Activated T-cell treated with anti-CD3 and anti-CD28 coated beads for 24 hours (primary cell): ENCODE measurements around the gene ZNF138.
"Not testable (repeated sequence)": the region's sequence is repeated elsewhere in the genome, so short reads cannot be mapped to it uniquely, and the experiment has no call there.

ENCODE experiments used
- DNase-seq: peaks from one replicate; pipeline ENCODE4 v3.0.0-alpha.2; 2020; ENCODE audit warnings: low read depth

ZNF138 gene

DNA sequence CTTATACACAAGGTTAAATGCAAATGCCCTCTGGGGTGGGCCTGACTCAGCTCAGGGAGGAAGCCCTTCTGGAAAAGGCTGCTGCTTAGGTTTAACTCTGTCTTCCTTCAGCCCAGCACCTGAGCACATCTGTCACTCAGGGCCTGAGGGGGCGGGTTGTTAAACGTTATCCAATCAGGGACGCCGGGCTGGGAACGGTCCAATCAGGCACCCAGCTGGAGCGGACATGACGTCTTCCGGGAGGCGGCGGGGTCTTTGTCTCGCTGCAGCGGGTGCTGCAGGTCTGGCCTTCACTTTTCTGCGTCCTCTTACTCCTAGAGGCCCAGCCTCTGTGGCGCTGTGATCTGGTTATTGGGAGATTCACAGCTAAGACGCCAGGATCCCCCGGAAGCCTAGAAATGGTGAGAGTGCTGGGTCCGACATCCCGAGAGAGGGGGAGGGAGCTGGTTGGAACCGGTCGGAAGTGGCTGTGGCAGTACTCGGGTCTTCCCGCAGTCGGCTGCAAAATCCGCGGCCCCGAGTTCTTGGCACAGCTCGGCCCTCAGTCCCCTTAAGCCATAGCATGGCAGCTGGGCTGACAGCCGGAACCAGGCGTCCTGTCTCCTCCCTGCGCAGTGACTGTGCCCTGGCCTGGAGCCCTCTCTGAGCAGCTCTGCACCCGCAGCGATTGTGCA is at the start of gene ZNF138:
Gene ZNF138 (plus strand): TSS at position 258 of the 674 bp plus-strand sequence. CDS start 141 bp downstream, at position 399.
- DNase-seq = peak; percentile 91

DNA sequence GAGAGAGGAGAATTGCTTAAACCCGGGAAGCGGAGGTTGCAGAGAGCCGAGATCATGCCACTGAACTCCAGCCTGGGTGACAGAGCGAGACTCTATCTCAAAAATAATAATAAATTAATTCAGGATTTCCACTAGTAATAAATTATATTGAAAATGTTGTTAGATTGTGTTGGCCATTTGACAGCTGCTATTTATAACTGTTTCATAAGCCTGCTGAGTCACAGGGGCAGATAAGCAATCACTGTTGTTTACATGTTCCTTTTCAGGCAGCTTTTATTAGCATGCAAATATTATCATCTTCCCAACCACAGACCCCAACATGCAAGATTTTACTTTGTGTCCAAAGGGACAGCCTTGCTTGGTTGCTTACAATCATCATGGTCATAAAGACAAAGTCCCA is 49.5 kb upstream of the ZNF138 start:
- DNase-seq = no peak

DNA sequence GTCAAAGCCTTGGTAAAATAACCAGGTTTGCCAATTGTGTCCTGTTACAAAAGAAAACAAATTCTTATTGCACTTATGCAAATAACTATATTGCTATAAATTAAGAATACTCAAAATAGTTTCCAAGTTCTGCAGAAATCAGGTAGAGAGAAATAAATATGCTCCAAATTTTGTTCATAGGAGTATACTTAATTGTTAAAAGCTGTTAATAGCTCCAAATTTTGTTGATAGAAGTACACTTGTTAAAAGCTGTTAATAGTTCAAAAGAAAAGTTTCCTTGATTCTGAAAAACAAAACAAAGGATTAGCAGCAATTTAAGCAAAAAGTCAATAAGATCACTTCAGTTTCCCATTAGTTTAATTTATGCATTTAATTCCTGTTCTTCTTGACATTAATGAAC is 46.4 kb upstream of the ZNF138 start:
- DNase-seq = no peak

DNA sequence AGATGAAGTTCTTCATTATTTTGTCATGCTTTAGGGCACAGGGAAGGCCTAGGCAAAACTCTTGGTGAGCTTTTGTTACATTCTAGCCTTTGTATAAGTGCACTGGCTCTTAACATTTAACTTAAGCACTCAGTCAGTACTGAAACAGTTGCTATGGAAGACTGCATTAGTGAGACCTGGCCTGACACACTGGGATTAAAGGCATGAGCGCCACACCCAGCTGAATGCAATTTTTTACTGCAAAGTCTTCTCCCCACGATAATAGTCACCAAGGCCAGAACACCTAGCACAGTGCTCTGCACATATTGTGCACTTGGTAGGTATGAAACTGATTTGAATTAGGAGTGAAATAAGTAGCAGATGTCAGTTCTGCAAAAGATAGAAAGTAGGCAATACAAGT is 41.2 kb upstream of the ZNF138 start:
- DNase-seq = no peak

DNA sequence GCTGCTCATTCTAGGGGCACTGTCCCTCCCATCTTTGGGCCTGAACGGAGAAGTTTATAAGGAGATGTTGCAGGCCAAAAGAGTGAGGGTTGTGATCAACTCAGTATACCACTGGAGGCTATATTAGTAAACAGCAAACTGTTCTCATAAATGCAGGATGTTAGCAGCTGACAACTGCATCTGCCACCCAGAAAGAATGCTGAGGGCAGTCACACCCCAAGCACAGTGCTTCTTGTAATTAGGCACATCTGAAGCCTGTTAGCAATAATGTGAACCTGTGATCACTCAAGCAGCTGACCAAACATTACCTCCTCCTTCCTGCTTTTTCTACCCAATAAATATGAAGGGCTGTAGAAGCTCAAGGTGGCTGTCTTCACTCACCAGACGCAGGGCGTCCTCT is 38.4 kb upstream of the ZNF138 start:
- no peak for DNase-seq

DNA sequence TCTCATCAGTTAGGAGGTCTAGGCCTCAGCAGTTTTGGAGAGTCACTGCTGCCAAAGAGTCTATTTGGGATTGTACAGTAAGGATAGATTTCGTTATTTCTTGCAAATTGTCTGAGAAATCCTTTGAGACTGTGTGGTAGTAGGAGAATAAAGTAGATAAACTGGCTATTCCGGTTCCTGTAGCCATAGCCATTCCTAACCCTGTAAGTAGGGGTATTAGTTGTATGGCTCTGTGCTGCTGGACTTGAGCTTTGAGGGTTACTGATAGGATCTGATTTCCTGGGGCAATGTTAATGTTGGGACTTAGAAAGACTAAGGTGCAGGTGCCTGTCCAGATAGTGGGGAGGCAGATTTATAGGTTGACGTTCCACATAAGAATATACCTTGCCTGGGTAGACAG is 36.1 kb upstream of the ZNF138 start:
- no peak for DNase-seq

DNA sequence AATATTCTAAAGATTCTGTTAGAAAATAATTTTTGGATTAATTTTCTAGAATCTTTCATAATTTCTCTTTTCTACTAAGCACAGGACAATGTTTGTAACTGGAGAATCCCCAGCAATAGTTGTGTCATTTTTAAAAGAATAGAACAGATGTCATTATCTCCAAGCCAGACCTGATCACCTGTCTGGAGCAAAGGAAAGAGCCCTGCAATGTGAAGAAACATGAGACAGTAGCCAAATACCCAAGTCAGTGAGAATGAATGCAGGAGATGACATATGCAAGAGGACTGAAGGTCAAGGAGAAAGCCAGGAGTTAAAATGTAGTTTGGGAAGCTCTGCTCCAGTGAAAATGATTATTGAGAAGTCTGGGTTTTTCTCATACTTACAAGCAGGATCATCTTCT is 25.4 kb upstream of the ZNF138 start:
- no peak for DNase-seq

DNA sequence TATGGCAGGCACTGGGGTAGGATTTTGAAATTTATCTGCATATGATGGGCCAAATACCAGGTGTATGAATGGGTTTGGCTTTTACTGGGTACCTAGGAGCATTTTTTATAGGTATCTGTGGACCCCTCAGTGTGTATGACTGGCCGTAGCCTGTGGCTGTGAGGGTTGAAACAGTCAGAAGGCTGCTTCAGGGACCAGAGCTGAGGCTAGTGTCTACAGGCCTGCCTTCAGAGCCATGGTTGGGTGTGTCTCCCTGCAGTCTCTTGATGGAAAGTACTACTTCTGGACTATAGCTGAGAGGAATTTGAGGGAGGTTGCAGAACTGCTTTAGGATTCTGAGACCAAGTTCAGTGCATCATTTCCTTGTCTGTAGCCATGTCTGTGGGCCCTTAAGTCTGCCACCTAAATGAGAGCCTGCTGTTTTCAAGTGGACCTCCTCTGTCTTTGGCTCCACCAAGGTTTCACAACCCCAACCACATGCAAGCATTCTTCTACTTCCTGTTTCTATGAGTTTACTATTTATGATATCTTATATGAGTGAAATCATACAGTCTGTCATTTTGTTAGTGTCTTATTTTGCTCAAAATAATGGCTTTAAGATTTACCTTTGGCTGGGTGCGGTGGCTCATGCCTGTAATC is 19.9 kb upstream of the ZNF138 start:
- no peak for DNase-seq

DNA sequence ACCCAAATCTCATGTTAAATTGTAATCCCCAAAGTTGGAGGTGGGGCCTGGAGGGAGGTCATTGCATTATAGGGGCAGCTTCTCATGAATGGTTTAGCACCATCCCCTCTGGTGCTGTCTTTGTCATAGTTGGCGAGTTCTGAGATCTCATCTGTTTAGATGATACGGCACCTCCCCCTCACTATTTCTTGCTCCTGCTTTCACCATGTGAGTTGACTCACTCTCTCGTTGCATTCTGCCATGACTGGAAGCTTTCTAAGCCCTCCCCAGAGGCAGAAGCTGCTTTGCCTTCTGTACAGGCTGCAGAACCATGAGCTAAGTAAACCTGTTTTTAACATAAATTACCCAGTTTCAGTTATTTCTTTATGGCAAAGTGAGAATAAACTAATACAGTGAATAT is 18.9 kb upstream of the ZNF138 start:
- no peak for DNase-seq

DNA sequence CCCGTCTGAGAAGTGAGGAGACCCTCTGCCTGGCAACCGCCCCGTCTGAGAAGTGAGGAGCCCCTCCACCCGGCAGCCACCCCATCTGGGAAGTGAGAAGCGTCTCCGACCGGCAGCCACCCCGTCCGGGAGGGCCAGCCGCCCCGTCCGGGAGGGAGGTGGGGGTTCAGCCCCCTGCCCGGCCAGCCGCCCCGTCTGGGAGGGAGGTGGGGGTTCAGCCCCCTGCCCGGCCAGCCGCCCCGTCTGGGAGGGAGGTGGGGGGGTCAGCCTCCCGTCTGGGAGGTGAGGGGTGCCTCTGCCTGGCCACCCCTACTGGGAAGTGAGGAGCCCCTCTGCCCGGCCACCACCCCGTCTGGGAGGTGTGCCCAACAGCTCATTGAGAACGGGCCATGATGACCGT is 9.4 kb upstream of the ZNF138 start:
- not testable (repeated sequence) for DNase-seq

DNA sequence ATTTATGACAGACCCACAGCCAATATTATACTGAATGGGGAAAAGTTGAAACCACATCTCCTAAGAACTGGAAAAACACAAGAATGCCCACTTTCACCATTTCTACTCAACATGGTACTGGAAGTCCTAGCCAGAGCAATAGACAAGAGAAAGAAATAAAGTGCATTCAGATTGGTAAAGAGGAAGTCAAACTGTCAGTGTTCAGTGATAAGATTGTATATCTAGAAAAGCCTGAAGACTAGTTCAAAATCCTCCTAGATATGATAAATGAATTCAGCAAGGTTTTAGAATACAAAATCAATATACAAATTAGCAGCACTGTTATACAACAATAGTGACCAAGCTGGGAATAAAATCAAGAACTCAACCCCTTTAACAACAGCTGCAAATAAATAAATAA is 6.9 kb upstream of the ZNF138 start:
- DNase-seq = no peak

DNA sequence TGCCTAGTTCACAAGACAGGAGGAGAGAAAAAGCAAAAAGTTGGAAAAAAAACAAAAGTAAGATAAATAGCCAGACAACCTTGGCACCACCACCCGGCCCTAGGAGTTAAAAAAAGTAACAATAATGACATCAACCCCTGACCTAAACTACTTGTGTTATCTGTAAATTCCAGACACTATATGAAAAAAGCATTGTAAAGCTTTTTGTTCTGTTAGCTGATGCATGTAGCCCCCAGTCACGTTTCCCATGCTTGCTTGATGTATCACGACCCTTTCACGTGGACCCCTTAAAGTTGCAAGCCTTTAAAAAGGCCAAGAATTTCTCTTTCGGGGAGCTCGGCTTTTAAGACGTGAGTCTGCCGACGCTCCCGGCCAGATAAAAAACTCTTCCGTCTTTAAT is 5.0 kb upstream of the ZNF138 start:
- not testable (repeated sequence) for DNase-seq

DNA sequence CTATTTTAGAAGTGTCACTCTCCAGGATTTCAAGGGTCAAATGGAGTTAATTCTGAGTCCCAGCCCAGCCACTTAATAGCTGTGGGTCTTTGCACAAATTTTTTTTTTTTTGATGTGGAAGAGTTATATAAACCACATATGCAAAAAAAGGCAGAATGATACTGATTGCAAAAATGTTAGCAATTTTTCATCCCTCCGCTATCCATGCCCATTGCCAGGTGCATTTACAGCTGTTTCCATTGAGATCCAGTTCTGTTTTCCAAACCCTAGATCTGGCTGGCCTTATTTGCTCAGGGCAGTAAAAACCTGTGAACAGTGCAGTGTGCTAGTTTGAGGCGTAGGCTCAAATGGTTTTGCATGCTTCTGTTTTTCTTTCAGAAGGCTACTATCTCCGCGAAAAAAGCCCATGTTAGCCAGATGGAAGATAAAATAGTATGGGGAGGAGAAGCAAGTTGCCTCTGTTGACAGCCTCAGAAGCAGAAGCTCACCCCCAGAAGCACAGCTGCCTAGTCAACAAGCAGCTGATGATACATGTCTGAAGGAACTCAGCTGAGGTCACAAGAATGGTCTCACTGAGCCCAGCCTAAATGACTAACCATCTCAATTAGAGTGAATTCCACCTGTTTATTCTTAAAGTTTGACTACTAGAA is 997 bp upstream of the ZNF138 start:
- no peak for DNase-seq

DNA sequence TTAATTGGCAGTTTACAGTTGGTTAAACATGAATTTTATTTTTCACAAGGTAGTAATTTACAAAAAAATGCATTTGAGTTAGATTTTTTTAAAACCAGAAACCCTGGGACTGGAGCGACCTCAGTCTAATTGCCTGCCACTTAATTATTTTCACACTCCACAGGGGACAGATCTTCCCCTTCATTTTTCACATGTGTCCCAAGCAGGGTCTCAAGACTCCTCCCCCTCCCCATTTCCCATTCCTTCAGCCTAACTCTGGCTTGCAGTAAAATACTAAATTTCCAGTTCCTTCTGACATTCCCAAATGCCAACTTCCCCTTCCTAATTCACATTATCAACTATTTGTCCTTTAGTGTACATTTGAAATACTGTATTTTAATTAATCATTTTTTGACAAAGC is 948 bp downstream of the ZNF138 start:
- no peak for DNase-seq

DNA sequence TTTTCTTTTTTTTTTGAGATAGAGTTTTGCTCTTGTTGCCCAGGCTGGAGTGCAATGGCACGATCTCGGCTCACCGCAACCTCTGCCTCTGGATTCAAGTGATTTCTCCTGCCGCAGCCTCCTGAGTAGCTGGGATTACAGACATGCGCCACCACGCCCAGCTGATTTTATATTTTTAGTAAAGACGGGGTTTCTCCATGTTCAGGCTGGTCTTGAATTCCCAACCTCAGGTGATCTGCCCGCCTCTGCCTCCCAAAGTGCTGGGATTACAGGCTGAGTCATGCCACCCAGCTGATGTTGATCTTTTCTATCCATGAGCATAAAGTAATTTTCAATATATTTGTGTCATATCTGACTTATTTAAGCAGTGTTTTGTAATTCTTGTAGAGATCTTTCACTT is 4.9 kb downstream of the ZNF138 start:
- not testable (repeated sequence) for DNase-seq

DNA sequence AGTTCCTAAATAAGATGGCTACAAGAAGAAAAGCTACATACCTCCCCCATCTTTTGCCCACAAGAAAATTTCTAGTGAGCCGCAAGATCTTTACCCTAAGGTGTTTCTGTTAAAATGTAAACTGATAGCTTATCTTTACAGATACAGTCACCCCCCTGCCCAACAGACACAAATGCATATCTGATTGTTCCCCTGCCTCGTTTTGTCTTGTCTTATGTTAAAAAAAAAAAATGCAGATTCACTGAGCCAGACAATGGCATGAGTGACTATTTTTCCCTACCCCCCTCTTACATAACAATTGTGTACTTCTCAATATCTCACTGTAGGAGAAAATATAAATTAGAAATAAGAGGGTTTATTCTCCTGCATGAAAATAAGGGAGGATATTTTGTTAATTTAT is 8.5 kb downstream of the ZNF138 start:
- no peak for DNase-seq

DNA sequence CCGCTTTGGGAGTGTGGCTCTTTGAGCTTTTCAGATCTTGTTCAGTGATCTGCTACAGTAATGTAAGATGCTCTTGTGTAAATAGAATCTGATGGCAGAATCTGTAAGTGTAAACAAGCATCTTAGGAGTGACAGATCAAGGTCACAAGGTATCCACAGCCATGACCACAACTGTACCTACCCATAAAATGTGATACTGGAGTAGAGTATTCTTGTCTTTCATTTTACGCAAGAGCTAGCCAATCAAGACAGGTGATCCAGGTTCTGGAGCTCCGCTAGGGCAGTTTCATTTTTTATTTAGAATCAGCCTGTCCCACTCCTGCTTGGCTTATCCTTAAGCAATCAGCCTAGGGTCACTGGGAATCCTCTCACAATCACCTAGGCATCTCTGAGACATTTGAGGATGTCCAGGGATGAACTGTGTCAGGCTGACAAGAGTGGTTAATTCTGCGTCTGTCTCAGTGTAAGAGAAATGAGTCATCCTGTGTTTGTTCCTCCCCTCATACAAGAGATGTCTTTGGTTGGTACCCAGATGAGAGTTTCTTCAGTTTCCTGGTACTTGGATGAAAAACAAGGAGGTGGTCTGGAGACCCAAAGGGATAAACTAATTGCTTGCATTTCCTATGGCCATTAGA is 13.6 kb downstream of the ZNF138 start:
- DNase-seq = no peak

DNA sequence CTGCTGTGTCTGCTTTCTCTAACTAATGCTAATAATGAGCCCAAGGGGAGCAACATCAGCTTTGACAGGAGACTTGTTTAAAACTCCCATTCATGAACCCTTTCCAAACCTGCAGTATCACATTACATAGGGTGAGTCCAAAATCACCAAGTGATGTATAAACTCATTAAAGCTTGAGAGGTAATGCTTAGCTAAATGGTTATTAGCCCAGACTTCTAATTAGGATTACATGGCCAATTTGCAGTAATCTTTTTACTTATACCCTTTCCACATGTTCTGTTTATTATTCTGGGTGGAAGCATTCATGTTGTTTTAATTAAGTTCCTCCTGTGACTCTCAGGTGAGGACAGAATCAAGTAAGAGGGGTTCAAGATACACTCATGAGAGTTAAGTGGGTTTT is 17.5 kb downstream of the ZNF138 start:
- DNase-seq = no peak

DNA sequence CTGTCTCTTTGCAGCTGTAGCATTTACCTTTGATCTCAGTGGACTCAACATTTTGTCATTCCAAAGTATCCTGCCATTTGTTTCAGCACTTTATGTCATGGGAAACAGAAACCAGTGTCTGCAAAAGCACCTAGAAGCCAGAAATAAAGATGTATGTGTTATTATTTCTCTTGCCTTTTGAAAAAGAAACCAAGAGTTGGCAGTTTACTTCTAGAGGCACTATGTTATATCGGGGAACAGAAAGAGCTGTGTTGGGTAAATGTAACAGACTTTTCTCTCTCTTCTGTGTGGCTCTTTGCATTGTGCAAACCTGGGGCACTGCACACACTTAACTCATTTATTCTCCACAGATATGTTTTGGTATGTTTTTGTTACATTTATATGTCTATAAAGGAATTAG is 36.7 kb downstream of the ZNF138 start:
- no peak for DNase-seq

DNA sequence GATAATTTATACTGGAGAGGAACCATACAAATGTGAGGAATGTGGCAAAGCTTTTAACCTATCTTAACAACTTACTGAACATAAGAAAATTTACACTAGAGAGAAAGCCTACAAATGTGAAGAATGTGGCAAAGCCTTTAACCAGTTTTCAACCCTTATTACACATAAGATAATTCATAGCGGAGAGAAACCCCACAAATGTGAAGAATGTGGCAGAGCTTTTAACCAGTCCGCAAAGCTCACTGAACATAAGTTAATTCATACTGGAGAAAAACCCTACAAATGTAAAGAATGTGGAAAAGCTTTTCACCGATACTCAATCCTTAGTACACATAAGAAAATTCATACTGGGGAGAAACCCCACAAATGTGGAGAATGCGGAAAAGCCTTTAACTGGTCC is 37.9 kb downstream of the ZNF138 start:
- DNase-seq = no peak

DNA sequence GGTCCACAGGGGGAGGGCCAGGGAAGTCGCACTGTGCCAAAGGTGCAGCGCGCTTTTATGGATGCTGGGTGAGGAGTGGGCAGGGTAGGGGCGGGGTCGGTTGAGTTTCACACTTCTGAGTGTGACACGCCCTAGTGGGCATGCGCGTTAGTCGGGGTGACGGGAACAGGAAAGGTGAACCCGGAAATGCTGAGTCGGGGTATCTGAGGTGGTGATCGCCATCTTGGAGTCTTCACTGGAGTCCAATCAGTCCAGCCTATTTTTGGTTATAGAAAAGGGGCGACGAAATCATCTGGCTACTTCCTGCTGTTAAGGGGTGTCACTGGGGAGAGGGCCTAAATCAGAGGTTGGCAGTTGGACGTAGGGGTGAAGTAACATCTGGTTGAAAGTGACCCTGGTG is 40.8 kb downstream of the ZNF138 start:
- DNase-seq = no peak

DNA sequence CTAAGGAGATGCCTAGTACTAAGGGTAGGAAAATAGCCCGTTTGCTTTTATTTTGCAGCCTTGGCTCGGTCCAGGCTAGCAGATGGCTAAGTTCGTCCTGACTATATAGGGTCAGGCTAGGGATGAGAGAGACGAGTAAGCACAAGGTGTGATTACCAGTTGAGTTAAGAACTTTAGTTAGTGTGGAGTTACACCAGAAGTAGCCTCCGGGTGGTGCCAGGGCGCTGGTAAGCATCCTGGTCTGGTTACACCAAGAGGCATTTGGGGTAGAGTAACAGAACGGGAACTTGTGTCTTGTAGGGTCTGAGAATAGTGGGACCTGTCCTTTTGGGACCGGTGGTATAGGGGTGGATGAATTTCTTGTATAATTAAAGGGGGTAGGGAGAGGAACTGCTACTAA is 41.6 kb downstream of the ZNF138 start:
- not testable (repeated sequence) for DNase-seq

DNA sequence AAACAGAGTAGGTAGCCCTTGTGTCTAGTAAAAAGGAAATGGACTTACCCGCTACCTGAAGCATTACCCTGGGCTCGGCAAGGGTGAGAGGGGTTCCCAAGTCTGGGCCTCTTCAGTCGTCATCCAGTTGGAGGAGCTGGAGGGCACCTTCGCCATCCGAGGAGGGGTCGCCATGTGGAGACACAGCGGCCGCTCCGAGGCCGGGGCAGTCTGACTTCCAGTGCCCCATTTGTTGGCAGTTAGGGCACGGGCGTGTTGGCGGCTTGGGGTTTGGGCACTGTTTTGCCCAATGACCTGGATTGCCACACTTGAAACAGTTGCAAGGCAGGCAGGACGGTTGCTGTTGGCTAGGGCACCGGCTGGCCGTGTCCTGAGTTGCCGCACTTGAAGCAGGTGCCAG is 43.8 kb downstream of the ZNF138 start:
- not testable (repeated sequence) for DNase-seq
